ENCODE results near the gene BAIAP2. TPM values are rescaled to one million over a fixed set of nuclear protein-coding genes. Genes with fewer than 3 reads are reported as not detected.

The BAIAP2 gene
- total and polyA plus RNA-seq, 10 of the 15 experiments (the other 5 are each of a cell fraction or from before 2014, with no cell fraction given): 0.15 to 1.2 (median 0.46) TPM; not detected in 2

DNA sequence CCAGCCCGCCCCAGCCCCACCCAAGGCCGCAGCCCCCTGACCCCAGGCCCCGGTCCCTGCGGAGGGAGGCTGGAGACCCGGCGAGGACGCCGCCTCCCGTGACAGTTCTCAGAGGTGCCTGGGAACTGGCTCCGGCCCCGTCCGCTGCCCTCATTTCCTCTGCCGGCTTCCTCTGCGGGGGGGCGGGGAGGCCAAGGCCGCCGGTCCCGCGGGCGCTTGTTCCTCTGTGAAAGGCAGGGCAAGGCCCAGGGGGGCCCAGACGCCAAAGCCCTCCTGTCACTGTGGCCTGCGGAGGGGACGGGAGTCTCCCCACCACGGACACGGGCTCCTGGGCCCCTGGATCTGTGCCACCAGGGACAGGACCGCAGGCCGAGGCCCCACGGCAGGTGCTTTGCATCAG lies 125.4 kb downstream of the BAIAP2 start:
- Histone ChIP-seq H3K27ac (ENCODE audit: control insufficient read depth, insufficient read depth) (no peak overlapping the region), H4K20me1 (ENCODE audit: control insufficient read depth, insufficient read depth) (no peaks in the 10 kb centered on the region), H3K79me2 (ENCODE audit: control insufficient read depth, insufficient read depth, low read length) (no peaks in the 10 kb centered on the region), H3K36me3 (ENCODE audit: control insufficient read depth in 2 of 2, insufficient read depth in 2 of 2, low read length in 1 of 2) (no peaks in the 10 kb centered on the region), H3K4me3 (no peak overlapping the region), H2AFZ (ENCODE audit: control insufficient read depth, low read depth, low read length) (no peak overlapping the region), H3K4me1 (ENCODE audit: control insufficient read depth, insufficient read depth, low read length) (no peaks in the 10 kb centered on the region), H3K9ac (ENCODE audit: control insufficient read depth, insufficient read depth, low read length) (no peak overlapping the region), H3K9me3 (replicated peaks; ENCODE audit: control insufficient read depth, insufficient read depth, low read length) (no peaks in the 10 kb centered on the region), H3K27me3 (replicated peaks in 1 of 2; ENCODE audit: control insufficient read depth in 2 of 2, insufficient read depth in 2 of 2, low read length in 1 of 2) (no peaks in the 10 kb centered on the region; a peak in 2 of 4 replicates), H3K4me2 (ENCODE audit: control insufficient read depth, insufficient read depth) (no peak overlapping the region)
- ATAC-seq (no peak), FAIRE-seq (no peak), DNase-seq (ENCODE audit: low read depth, low spot score) (no peak)
- in situ Hi-C loops (cut with MboI) (no loop called here), intact Hi-C loops (cut with micrococcal nuclease; ENCODE audit: unreplicated experiment) (no loop called here)
- no peak for TF ChIP-seq IRF3 (IDR thresholded peaks at IDR 0.05)
- ChIA-PET SMC1A (ENCODE audit: uncharacterized antibody, unreplicated experiment) (no interaction called here), CTCF (no interaction called here), POLR2A (no interaction called here), RAD21 (ENCODE audit: unreplicated experiment) (no interaction called here)
- 4% methylated on average over 22 of the region's 28 CpGs for WGBS (ENCODE audit: insufficient coverage, insufficient replicate concordance, low lambda C conversion rate, missing lambda C conversion rate)
- no TSS peak for BruUV-seq (replicated peaks)

DNA sequence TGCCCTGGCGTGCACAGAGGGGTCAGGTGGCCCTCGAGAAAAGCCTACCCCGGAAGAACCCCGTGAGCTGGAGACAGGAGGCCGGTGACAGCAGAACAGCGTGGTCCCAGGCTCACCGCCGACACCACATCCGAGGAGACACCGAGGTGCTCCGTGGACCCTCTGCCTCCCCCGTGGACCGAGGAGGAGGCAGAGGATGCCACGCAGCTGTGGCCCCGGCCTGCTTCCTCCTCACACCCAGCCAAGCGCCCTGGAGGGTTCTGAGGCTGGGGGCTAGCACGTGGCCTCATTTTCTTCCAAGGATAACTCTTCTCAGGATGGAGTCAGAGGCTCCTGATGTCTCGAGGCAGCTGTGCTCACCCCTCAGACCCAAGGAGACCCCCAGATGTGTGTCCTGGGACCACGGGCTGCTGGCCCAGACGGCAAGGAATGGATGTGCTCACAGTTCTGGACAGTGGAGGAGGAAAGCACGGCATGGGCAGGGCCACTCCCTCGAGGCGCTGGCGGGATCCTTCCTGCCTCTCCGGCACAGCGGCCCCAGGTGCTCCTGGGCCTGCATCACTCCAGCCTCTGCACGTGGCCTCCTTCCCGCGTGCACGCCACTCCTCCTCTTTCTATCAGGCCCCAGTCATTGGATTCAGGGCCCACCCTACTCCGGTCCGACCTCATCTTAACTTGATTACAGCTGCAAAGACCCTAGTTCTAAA lies 125.9 kb downstream of the BAIAP2 start:
- no peak for FAIRE-seq
- SMC1A ChIA-PET (ENCODE audit: uncharacterized antibody, unreplicated experiment): no interaction called here
- WGBS (ENCODE audit: insufficient coverage, insufficient replicate concordance, low lambda C conversion rate, missing lambda C conversion rate): 23% methylated on average over 30 of the region's 32 CpGs
- H3K36me3 ChIP-seq (ENCODE audit: control insufficient read depth in 2 of 2, insufficient read depth in 2 of 2, low read length in 1 of 2): no peaks in the 10 kb centered on the region
- no TSS peak for BruUV-seq (replicated peaks)
- no peaks in the 10 kb centered on the region for H3K9me3 ChIP-seq (replicated peaks; ENCODE audit: control insufficient read depth, insufficient read depth, low read length)
- no peak overlapping the region for H3K27ac ChIP-seq (ENCODE audit: control insufficient read depth, insufficient read depth)
- no peaks in the 10 kb centered on the region for H4K20me1 ChIP-seq (ENCODE audit: control insufficient read depth, insufficient read depth)
- DNase-seq (ENCODE audit: low read depth, low spot score): no peak
- in situ Hi-C loops (cut with MboI) (no loop called here), intact Hi-C loops (cut with micrococcal nuclease; ENCODE audit: unreplicated experiment) (no loop called here)
- H2AFZ ChIP-seq (ENCODE audit: control insufficient read depth, low read depth, low read length): no peak overlapping the region
- H3K4me3 ChIP-seq: no peak overlapping the region
- CTCF ChIA-PET: no interaction called here
- POLR2A ChIA-PET: no interaction called here
- no peaks in the 10 kb centered on the region for H3K4me1 ChIP-seq (ENCODE audit: control insufficient read depth, insufficient read depth, low read length)
- no peaks in the 10 kb centered on the region; a peak in 2 of 4 replicates for H3K27me3 ChIP-seq (replicated peaks in 1 of 2; ENCODE audit: control insufficient read depth in 2 of 2, insufficient read depth in 2 of 2, low read length in 1 of 2)
- no peak overlapping the region for H3K9ac ChIP-seq (ENCODE audit: control insufficient read depth, insufficient read depth, low read length)
- no peaks in the 10 kb centered on the region for H3K79me2 ChIP-seq (ENCODE audit: control insufficient read depth, insufficient read depth, low read length)
- no peak for ATAC-seq
- no peak overlapping the region for H3K4me2 ChIP-seq (ENCODE audit: control insufficient read depth, insufficient read depth)
- RAD21 ChIA-PET (ENCODE audit: unreplicated experiment): no interaction called here
- no peak for TF ChIP-seq DPF2 (IDR thresholded peaks at IDR 0.05)
- TF ChIP-seq SIX5 (IDR thresholded peaks at IDR 0.05; ENCODE audit: low read depth, low read length, severe bottlenecking): no peak
